HCT116 (cell line): Measurements from ENCODE around the gene DCHS1. TPM values are rescaled to one million over a fixed set of nuclear protein-coding genes. Genes with fewer than 3 reads are reported as not detected.
"Not testable (repeated sequence)": the region's sequence is repeated elsewhere in the genome, so short reads cannot be mapped to it uniquely, and the experiment has no call there.

Experiments
- ATAC-seq: fragments of 200-7000 bp; cut with Tn5 transposase; 2 replicates; pipeline ENCODE4 v1.9.1; 2020; ENCODE audit warnings: mild to moderate bottlenecking, moderate library complexity
- BruUV-seq: library from RNA; stranded (reverse); fragments of 400-500 nt; replicated peaks from 2 replicates; lab custom pipeline; 2021; lab: Mats Ljungman, UMichigan
- CTCF ChIA-PET: fragments of 300-600 bp; sonication (Branson Sonifier 250); formaldehyde crosslinking; loops from one replicate; lab custom pipeline; 2021; ENCODE audit warnings: antibody characterized with exemption; lab: Charles Lee
- POLR2A ChIA-PET: fragments of 300-600, 350-600 bp; sonication (Branson Sonifier 250); formaldehyde crosslinking; loops from one replicate; lab custom pipeline; 2021; ENCODE audit warnings: antibody characterized with exemption; lab: Charles Lee
- RAD21 ChIA-PET, 2 experiments: fragments of 300-600 bp; sonication (Branson Sonifier 250); formaldehyde crosslinking; loops; one replicate each; lab custom pipeline; 2023; ENCODE audit warnings: low total read pairs in 2 of 2; ENCODE audit not compliant: uncharacterized antibody in 2 of 2, unreplicated experiment in 2 of 2, low non-redundant PET in 1 of 2; lab: Charles Lee
- DNase-seq: peaks from one replicate; pipeline ENCODE4 v3.0.0-alpha.2; 2010; ENCODE audit warnings: low read depth, low spot score
- H2AFZ ChIP-seq: fragments of 200-600 bp; shearing (Covaris generic), sonication (generic); 2 replicates; pipeline ENCODE4 v1.6.1; 2017; ENCODE audit warnings: low read depth, mixed run types, mixed read lengths, antibody characterized with exemption, low read length; ENCODE audit not compliant: poor library complexity, severe bottlenecking
- H3K27ac ChIP-seq: 2 replicates; pipeline ENCODE4 v1.5.1; 2012; ENCODE audit warnings: low read depth, low read length
- H3K27me3 ChIP-seq: fragments of 200-600 bp; sonication (generic); 2 replicates; pipeline ENCODE4 v1.6.1; 2016; ENCODE audit warnings: mixed run types, low read length, mixed read lengths; ENCODE audit not compliant: insufficient read depth
- H3K36me3 ChIP-seq, 2 experiments: fragments of 200-500 bp in 1 of 2; fragments of 200-600 bp in 1 of 2; sonication (Bioruptor generic) in 1 of 2; sonication (generic) in 1 of 2; 2 replicates each; pipeline versions ENCODE4 v1.5.1 to v1.6.1; 2014 to 2016; ENCODE audit warnings: low read length in 2 of 2, inconsistent platforms in 1 of 2, mixed read lengths in 1 of 2, mixed run types in 1 of 2; ENCODE audit not compliant: insufficient read depth in 2 of 2, control insufficient read depth in 1 of 2
- H3K4me1 ChIP-seq, 2 experiments: fragments of 200-600 bp in 1 of 2; sonication (generic) in 1 of 2; 2 replicates each; pipeline versions ENCODE4 v1.5.1 to v1.6.1; 2012 to 2017; ENCODE audit warnings: low read length in 2 of 2, inconsistent platforms in 1 of 2, mild to moderate bottlenecking in 1 of 2, mixed read lengths in 1 of 2, mixed run types in 1 of 2, moderate library complexity in 1 of 2; ENCODE audit not compliant: insufficient read depth in 2 of 2, control insufficient read depth in 1 of 2
- H3K4me2 ChIP-seq: fragments of 200-600 bp; sonication (generic); 2 replicates; pipeline ENCODE4 v1.6.1; 2017; ENCODE audit warnings: mixed run types, low read length, mixed read lengths
- H3K4me3 ChIP-seq, 2 experiments: fragments of 200-600 bp in 1 of 2; sonication (generic) in 1 of 2; replicated peaks in 1 of 2; 2 replicates each; pipeline ENCODE4 v1.5.1; 2011 to 2016; ENCODE audit warnings: low read length in 2 of 2, control low read depth in 1 of 2, low read depth in 1 of 2, mild to moderate bottlenecking in 1 of 2, mixed read lengths in 1 of 2, mixed run types in 1 of 2
- H3K79me2 ChIP-seq: fragments of 200-600 bp; sonication (generic); 2 replicates; pipeline ENCODE4 v1.6.1; 2017; ENCODE audit warnings: mild to moderate bottlenecking, mixed run types, low read length, moderate library complexity, mixed read lengths; ENCODE audit not compliant: insufficient read depth
- H3K9ac ChIP-seq: fragments of 200-600 bp; sonication (generic); 2 replicates; pipeline ENCODE4 v1.6.1; 2016; ENCODE audit warnings: low read length, mixed read lengths
- H3K9me2 ChIP-seq: fragments of 200-600 bp; sonication (generic), shearing (Covaris generic); 2 replicates; pipeline ENCODE4 v1.6.1; 2017; ENCODE audit warnings: mixed run types, mild to moderate bottlenecking, moderate library complexity; ENCODE audit not compliant: insufficient read depth
- H3K9me3 ChIP-seq, 2 experiments: fragments of 200-500 bp in 1 of 2; fragments of 200-600 bp in 1 of 2; sonication (Bioruptor generic) in 1 of 2; sonication (generic) in 1 of 2; 2 replicates each; pipeline ENCODE4 v1.6.1; 2014 to 2017; ENCODE audit warnings: low read length in 2 of 2, mixed read lengths in 2 of 2, inconsistent platforms in 1 of 2, low read depth in 1 of 2, mild to moderate bottlenecking in 1 of 2, mixed run types in 1 of 2, moderate library complexity in 1 of 2; ENCODE audit not compliant: control insufficient read depth in 1 of 2, insufficient read depth in 1 of 2
- H4K20me1 ChIP-seq: fragments of 200-600 bp; sonication (generic), shearing (Covaris generic); 2 replicates; pipeline ENCODE4 v1.6.1; 2017; ENCODE audit warnings: mixed run types, mild to moderate bottlenecking, moderate library complexity; ENCODE audit not compliant: insufficient read depth
- CBX3 ChIP-seq: IDR thresholded peaks from 2 replicates; pipeline ENCODE4 v1.6.1; 2012; ENCODE audit warnings: low read depth
- EGR1 ChIP-seq: IDR thresholded peaks from 2 replicates; pipeline ENCODE4 v1.6.1; 2012; ENCODE audit warnings: low read depth
- SIN3A ChIP-seq: IDR thresholded peaks from 2 replicates; pipeline ENCODE4 v1.6.1; 2012; ENCODE audit warnings: low read depth
- YY1 ChIP-seq: IDR thresholded peaks from 2 replicates; pipeline ENCODE4 v1.6.1; 2011; ENCODE audit warnings: low read length, low read depth, moderate library complexity, mild to moderate bottlenecking; ENCODE audit not compliant: insufficient replicate concordance; ENCODE audit errors: extremely low read depth
- ZNF274 ChIP-seq: fragments of 200-500 bp; sonication (Bioruptor generic); IDR thresholded peaks from 2 replicates; pipeline ENCODE4 v1.6.1; 2014; ENCODE audit warnings: mild to moderate bottlenecking, low read depth, low read length, inconsistent platforms
- intact Hi-C: fragments of 100-400 bp; cut with micrococcal nuclease; formaldehyde crosslinking; loops from 2 replicates; pipeline ENCODE4 v1.10.0; 2022
- total RNA-seq: library from RNA; stranded (reverse); gene quantifications from one replicate; pipeline ENCODE4 v1.2.1, GENCODE V29; 2021; ENCODE audit not compliant: unreplicated experiment
- TF ChIP-seq, protein P1 (sequence below): IDR thresholded peaks from 2 replicates; pipeline ENCODE4 v1.6.1; 2011; ENCODE audit warnings: mild to moderate bottlenecking, low read length, moderate library complexity; ENCODE audit not compliant: insufficient replicate concordance; ENCODE audit errors: extremely low read depth

Gene DCHS1
- total RNA-seq, 1 experiment from 2014 or later: 0.30 TPM

DNA sequence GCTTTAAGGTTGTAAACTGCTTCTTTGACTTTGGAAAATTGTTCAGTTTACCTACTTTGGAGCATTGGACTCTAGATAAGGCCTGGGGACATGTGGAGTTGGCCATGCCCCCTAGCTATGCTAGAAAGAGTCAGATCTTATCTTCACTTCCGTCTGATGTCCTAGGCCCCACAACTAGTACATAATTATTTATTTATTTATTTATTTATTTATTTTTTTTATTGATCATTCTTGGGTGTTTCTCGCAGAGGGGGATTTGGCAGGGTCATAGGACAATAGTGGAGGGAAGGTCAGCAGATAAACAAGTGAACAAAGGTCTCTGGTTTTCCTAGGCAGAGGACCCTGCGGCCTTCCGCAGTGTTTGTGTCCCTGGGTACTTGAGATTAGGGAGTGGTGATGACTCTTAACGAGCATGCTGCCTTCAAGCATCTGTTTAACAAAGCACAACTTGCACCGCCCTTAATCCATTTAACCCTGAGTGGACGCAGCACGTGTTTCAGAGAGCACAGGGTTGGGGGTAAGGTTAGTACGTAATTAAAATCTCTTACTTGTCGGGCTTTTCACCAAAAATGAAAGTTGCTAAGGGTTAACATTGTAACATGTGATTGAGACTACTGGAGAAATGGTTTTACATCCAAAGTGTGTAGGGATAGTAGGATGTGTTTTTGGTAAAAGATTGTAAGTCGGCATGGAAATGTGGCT, 35.0 kb upstream of the DCHS1 start:
- H4K20me1 ChIP-seq, H3K4me2 ChIP-seq, H3K79me2 ChIP-seq, BruUV-seq, RAD21 ChIA-PET, H3K9ac ChIP-seq, DNase-seq, H3K9me2 ChIP-seq, H3K9me3 ChIP-seq, CTCF ChIA-PET, H3K27ac ChIP-seq, H3K36me3 ChIP-seq, H2AFZ ChIP-seq, intact Hi-C loops, POLR2A ChIA-PET, H3K4me3 ChIP-seq, ATAC-seq, H3K27me3 ChIP-seq: not testable (repeated sequence)
- peaks cover 0 to 11% of the 10 kb centered on the region in 2 experiments; a peak in 2 of 4 replicates for H3K4me1 ChIP-seq

- TF ChIP-seq CBX3 (no peak), ZNF274 (no peak), EGR1 (no peak), SIN3A (no peak), YY1 (no peak)
- TF ChIP-seq, protein P1, sequence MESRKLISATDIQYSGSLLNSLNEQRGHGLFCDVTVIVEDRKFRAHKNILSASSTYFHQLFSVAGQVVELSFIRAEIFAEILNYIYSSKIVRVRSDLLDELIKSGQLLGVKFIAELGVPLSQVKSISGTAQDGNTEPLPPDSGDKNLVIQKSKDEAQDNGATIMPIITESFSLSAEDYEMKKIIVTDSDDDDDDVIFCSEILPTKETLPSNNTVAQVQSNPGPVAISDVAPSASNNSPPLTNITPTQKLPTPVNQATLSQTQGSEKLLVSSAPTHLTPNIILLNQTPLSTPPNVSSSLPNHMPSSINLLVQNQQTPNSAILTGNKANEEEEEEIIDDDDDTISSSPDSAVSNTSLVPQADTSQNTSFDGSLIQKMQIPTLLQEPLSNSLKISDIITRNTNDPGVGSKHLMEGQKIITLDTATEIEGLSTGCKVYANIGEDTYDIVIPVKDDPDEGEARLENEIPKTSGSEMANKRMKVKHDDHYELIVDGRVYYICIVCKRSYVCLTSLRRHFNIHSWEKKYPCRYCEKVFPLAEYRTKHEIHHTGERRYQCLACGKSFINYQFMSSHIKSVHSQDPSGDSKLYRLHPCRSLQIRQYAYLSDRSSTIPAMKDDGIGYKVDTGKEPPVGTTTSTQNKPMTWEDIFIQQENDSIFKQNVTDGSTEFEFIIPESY: no peak
- ChIA-PET CTCF (interaction anchor here (0.8 to 1.6 kb wide), 2 partner anchors 309 to 325 kb away, joined by 3 read pairs; no protein-coding TSS in a partner anchor), POLR2A (interaction anchor here (0.7 kb wide), 1 partner anchor 216 kb away, joined by 4 read pairs; no protein-coding TSS in a partner anchor), RAD21 (no interaction called here)
- intact Hi-C loops: no loop called here
- Histone ChIP-seq H3K79me2 (peaks cover 3% of the 10 kb centered on the region), H3K27ac (no peak overlapping the region), H3K4me1 (peaks cover 3 to 7% of the 10 kb centered on the region in 2 experiments; a peak in 2 of 4 replicates), H4K20me1 (no peaks in the 10 kb centered on the region), H3K27me3 (no peaks in the 10 kb centered on the region), H3K9me2 (no peaks in the 10 kb centered on the region), H2AFZ (no peak overlapping the region), H3K4me2 (no peak overlapping the region), H3K9me3 (peaks cover 0 to 6% of the 10 kb centered on the region in 2 experiments; a peak in 1 of 4 replicates), H3K4me3 (no peak overlapping the region), H3K9ac (no peak overlapping the region), H3K36me3 (no peaks in the 10 kb centered on the region)
- no peak for ATAC-seq
- DNase-seq: no peak
- BruUV-seq: no TSS peak
Observed at GRCh38 chr11:6687876-6688275, 32.3 kb upstream of the DCHS1 start.
